Gastrocnemius medialis (tissue), 4 donors: Measurements from ENCODE around the gene PALLD.

Source experiments
- POLR2A ChIP-seq, 2 donors: fragments of 450-650 bp; IDR thresholded peaks; one replicate each; pipeline ENCODE4 v1.6.1; 2017; ENCODE audit warnings: antibody characterized with exemption in 2 of 2, mild to moderate bottlenecking in 2 of 2, moderate library complexity in 2 of 2
- TF ChIP-seq, protein P1 (sequence below), 5 experiments: fragments of 450-650 bp in 3 of 5; fragments of 200-600 bp in 2 of 5; sonication (generic) in 2 of 5; IDR thresholded peaks in 4 of 5; conservative IDR thresholded peaks in 1 of 5; 1 replicate in 4 of 5; 2 replicates in 1 of 5; pipeline ENCODE4 v1.5.1; 2016 to 2019; ENCODE audit warnings: antibody characterized with exemption in 5 of 5, mild to moderate bottlenecking in 3 of 5, moderate library complexity in 3 of 5

DNA sequence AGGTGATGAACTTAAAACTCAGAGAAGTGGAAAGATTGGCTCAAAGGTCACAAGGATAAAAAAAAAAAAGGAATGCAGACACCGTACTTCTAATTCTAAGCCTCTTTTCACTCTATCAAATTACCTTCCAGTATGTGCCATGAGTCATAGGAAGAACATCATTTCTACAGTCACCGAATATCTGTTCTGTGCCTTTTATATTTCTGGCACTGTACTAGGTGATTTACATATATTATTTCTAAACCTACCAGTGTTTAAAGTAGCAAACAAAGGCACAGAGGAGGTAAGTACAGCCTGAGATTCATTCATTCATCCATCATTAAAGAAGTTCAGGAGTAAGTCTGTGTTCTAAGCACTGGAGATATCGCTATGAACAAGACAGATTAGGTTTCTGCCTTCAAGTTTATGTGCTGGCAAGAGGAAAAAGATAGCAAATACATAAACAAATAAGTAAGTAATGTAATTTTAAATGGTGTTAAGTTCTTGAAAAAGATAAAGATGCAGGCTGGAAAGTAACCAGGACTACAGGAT is 65.3 kb downstream of the PALLD start:
- no peak for TF ChIP-seq POLR2A (IDR thresholded peaks at IDR 0.05)
- TF ChIP-seq, protein P1, sequence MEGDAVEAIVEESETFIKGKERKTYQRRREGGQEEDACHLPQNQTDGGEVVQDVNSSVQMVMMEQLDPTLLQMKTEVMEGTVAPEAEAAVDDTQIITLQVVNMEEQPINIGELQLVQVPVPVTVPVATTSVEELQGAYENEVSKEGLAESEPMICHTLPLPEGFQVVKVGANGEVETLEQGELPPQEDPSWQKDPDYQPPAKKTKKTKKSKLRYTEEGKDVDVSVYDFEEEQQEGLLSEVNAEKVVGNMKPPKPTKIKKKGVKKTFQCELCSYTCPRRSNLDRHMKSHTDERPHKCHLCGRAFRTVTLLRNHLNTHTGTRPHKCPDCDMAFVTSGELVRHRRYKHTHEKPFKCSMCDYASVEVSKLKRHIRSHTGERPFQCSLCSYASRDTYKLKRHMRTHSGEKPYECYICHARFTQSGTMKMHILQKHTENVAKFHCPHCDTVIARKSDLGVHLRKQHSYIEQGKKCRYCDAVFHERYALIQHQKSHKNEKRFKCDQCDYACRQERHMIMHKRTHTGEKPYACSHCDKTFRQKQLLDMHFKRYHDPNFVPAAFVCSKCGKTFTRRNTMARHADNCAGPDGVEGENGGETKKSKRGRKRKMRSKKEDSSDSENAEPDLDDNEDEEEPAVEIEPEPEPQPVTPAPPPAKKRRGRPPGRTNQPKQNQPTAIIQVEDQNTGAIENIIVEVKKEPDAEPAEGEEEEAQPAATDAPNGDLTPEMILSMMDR (IDR thresholded peaks at IDR 0.05 in 4 of 5, conservative IDR thresholded peaks at IDR 0.05 in 1 of 5) = no peak
